Duodenal mucosa (tissue), 2 donors: ENCODE data around the gene MS4A12.

Experiments
- H3K27ac ChIP-seq: one replicate; pipeline ENCODE4 v1.7.0; 2013; ENCODE audit warnings: low read depth, low read length
- H3K27me3 ChIP-seq, 2 donors: one replicate each; pipeline ENCODE4 v1.7.0; 2013; ENCODE audit warnings: low read length in 2 of 2, control low read depth in 1 of 2; ENCODE audit not compliant: insufficient read depth in 2 of 2, control insufficient read depth in 1 of 2
- H3K36me3 ChIP-seq, 2 donors: one replicate each; pipeline ENCODE4 v1.7.0; 2013; ENCODE audit warnings: low read length in 2 of 2, control low read depth in 1 of 2; ENCODE audit not compliant: insufficient read depth in 2 of 2, control insufficient read depth in 1 of 2
- H3K4me1 ChIP-seq, 2 donors: one replicate each; pipeline ENCODE4 v1.7.0; 2013; ENCODE audit warnings: low read length in 2 of 2, control low read depth in 1 of 2; ENCODE audit not compliant: insufficient read depth in 2 of 2, control insufficient read depth in 1 of 2
- H3K4me3 ChIP-seq, 2 donors: one replicate each; pipeline ENCODE4 v1.7.0; 2013; ENCODE audit warnings: low read length in 2 of 2, low read depth in 1 of 2
- H3K9ac ChIP-seq, 2 donors: one replicate each; pipeline ENCODE4 v1.7.0; 2013; ENCODE audit warnings: low read length in 2 of 2, low read depth in 1 of 2
- H3K9me3 ChIP-seq, 2 donors: one replicate each; pipeline ENCODE4 v1.7.0; 2013; ENCODE audit warnings: low read length in 2 of 2, control low read depth in 1 of 2; ENCODE audit not compliant: control insufficient read depth in 1 of 2

MS4A12 gene

GRCh38 chr11:60544077-60544476 is 51.5 kb downstream of the MS4A12 start:
- Histone ChIP-seq H3K4me3 (no peak overlapping the region), H3K36me3 (no peaks in the 10 kb centered on the region), H3K27ac (no peak overlapping the region), H3K4me1 (no peaks in the 10 kb centered on the region), H3K9me3 (no peaks in the 10 kb centered on the region), H3K27me3 (no peaks in the 10 kb centered on the region), H3K9ac (no peak overlapping the region)
